H1 (cell line): Measurements from ENCODE around the gene TOP3A. TPM values are rescaled to one million over a fixed set of nuclear protein-coding genes. Genes with fewer than 3 reads are reported as not detected.

ENCODE experiments used
- ATF3 ChIP-seq: IDR thresholded peaks from 2 replicates; pipeline ENCODE4 v1.6.1; 2011; ENCODE audit warnings: low read depth, mild to moderate bottlenecking, low read length; ENCODE audit not compliant: insufficient read depth
- CHD7 ChIP-seq: fragments of 300-600 bp; sonication (generic); IDR thresholded peaks from 2 replicates; pipeline ENCODE4 v1.7.1; 2012; ENCODE audit warnings: low read length, moderate library complexity, mild to moderate bottlenecking, inconsistent platforms; ENCODE audit not compliant: insufficient replicate concordance
- EP300 ChIP-seq, 2 experiments: IDR thresholded peaks; 1 replicate in 1 of 2; 2 replicates in 1 of 2; pipeline ENCODE4 v1.6.1; 2011 to 2012; ENCODE audit warnings: low read depth in 2 of 2, low read length in 2 of 2, mild to moderate bottlenecking in 2 of 2, borderline replicate concordance in 1 of 2, inconsistent platforms in 1 of 2, moderate library complexity in 1 of 2
- PHF8 ChIP-seq: fragments of 200-600 bp; sonication (generic); conservative IDR thresholded peaks from 2 replicates; pipeline ENCODE4 v1.7.1; 2012; ENCODE audit warnings: low read depth, mild to moderate bottlenecking, inconsistent platforms, low read length, moderate library complexity
- POLR2AphosphoS5 ChIP-seq: IDR thresholded peaks from 2 replicates; pipeline ENCODE4 v1.6.1; 2011; ENCODE audit warnings: low read depth, low read length
- RAD21 ChIP-seq, 2 experiments: IDR thresholded peaks in 1 of 2; conservative IDR thresholded peaks in 1 of 2; 2 replicates each; pipeline ENCODE4 v1.6.1; 2011; ENCODE audit warnings: low read depth in 2 of 2, low read length in 2 of 2, improper control_type of control experiment in 1 of 2, inconsistent platforms in 1 of 2, mild to moderate bottlenecking in 1 of 2, moderate library complexity in 1 of 2
- SP1 ChIP-seq: IDR thresholded peaks from 2 replicates; pipeline ENCODE4 v1.6.1; 2011; ENCODE audit warnings: low read depth, low read length
- TAF7 ChIP-seq: optimal IDR thresholded peaks from 2 replicates; pipeline ENCODE3; 2011; ENCODE audit warnings: low read depth, mild to moderate bottlenecking, inconsistent platforms, low read length, moderate library complexity, borderline replicate concordance
- TEAD4 ChIP-seq: IDR thresholded peaks from 2 replicates; pipeline ENCODE4 v1.6.1; 2012; ENCODE audit warnings: low read depth, low read length, inconsistent platforms, mixed read lengths
- polyA plus RNA-seq, 7 experiments: library from polyadenylated mRNA; depleted of rRNA in 3 of 7; stranded (reverse) in 5 of 7; unstranded in 2 of 7; fragments of >200 nt in 5 of 7; fragments of 200-250 nt in 2 of 7; gene quantifications; 1 replicate in 5 of 7; 2 replicates in 1 of 7; 4 replicates in 1 of 7; pipeline versions ENCODE4 v1.2.1 to v1.2.3, GENCODE V29; 2011 to 2013; ENCODE audit warnings: missing spikeins in 2 of 7, mixed read lengths in 2 of 7
- total RNA-seq: library from RNA; stranded (reverse); fragmentation: NEBNext Ultra II Directional; extraction: Animal tissue kit (Norgen Biotek cat#: 25700); gene quantifications from 2 replicates; pipeline ENCODE4 v1.2.1, GENCODE V29; 2021

Gene TOP3A
- total and polyA plus RNA-seq, 2 of the 8 experiments (the other 6 are each of a cell fraction or from before 2014, with no cell fraction given), result 23.4 to 54.3 TPM

DNA sequence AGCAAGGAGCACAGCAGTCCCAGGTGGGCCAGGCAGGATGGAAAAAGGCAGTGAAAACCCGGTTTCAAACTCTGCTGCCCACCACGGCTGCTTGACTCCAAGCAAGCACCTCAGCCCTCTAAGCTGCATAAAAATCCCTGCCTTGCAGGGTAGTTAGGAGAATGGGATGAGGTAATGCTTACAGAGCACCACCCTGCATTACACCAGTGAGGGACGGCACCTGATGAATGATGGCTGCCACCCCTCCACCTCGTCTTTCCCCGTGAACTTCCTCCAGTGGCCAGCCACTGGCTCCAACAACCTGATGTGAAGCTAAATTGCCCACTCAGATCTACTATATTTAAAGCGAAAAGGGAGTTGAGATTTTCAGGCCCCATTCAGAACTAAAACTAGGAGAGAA lies 33.0 kb downstream of the TOP3A start (continued):
- no peak for TF ChIP-seq CHD7
- TF ChIP-seq TEAD4, result no peak
- no peak for TF ChIP-seq TAF7
- TF ChIP-seq EP300 (IDR thresholded peaks at IDR 0.05; ENCODE audit: borderline replicate concordance in 1 of 2, low read depth in 2 of 2, low read length in 2 of 2), result no peak
- TF ChIP-seq ATF3, result no peak
- no peak for TF ChIP-seq SP1
- no peak for TF ChIP-seq RAD21 (IDR thresholded peaks at IDR 0.05 in 1 of 2, conservative IDR thresholded peaks at IDR 0.05 in 1 of 2; ENCODE audit: low read depth in 2 of 2, low read length in 2 of 2)
- TF ChIP-seq POLR2AphosphoS5, result no peak
- no peak for TF ChIP-seq PHF8
